HG03135 (cell line): Measurements from ENCODE around the gene PDGFC.
"Not testable (repeated sequence)": the region's sequence is repeated elsewhere in the genome, so short reads cannot be mapped to it uniquely, and the experiment has no call there.

Experiments used
- ATAC-seq: cut with Tn5 transposase; IDR thresholded peaks from one replicate; pipeline ENCODE4 v1.9.1; 2021; ENCODE audit warnings: mild to moderate bottlenecking, moderate library complexity; ENCODE audit not compliant: unreplicated experiment

The PDGFC gene

DNA sequence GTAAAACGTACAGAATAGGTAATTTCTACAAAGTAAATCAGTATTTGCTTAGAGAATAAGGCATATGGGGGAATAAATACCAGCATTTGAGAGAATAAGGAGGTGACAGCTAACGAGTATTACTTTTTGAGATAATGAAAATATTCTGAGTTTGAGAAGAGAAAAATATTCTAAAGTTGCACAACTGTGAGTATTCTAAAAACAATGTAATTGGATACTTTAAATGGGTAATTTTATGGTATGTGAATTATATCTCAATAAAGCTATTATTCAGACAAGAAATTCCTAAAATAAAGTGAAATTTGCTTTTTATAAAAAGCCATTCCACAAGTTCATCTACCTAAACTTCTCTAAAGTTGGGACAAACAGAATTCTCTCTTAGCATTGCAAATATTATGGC is 62.6 kb downstream of the PDGFC start:
- no peak for ATAC-seq

GRCh38 chr4:156906325-156906724 is 65.3 kb downstream of the PDGFC start:
- no peak for ATAC-seq

- no peak for ATAC-seq
These were observed 69.7 kb downstream of the PDGFC start for GRCh38 chr4:156901871-156902270.

GRCh38 chr4:156898373-156899117 is 73.1 kb downstream of the PDGFC start:
- no peak for ATAC-seq

DNA sequence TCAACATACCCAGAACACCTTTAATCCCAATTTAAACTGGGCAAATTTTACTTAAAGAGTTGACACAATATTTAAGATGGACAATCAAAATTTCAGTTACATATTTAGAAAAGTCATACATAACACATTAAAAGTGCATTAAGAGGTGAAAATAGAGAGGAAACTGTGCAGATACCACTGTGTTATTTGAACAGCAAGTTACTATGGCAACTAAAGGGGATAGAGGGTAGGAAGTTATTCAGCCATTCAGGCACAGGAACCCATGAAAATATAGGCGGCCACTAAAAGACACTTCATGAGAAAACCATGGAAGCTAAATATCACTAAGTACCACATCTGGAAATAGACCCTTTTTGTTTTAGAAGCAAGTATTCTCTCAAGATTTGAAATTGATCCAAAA is 75.1 kb downstream of the PDGFC start:
- no peak for ATAC-seq

GRCh38 chr4:156894234-156894633 is 77.4 kb downstream of the PDGFC start:
- ATAC-seq, result no peak

- ATAC-seq, result no peak
These were observed 78.8 kb downstream of the PDGFC start for GRCh38 chr4:156892805-156893204.

- ATAC-seq, result no peak
These were observed 81.7 kb downstream of the PDGFC start for GRCh38 chr4:156889616-156890594.

DNA sequence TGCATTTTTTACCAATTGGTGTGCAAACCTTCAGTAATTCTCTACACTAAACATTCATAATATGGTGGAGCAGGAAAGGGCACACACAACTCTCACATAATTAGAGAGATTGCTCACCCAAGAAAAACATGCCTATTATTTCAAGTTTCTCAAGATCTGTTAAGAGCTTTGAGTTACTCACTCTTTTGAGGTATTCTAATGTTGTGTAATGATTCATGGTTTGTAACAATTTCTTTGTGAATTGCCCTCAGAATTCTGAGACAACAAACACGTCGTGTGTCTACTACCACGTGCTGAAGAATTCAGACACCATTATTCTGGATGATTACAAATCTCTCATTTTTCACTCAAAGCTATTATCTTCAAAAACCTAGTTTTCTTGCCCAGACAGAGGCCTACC is 82.8 kb downstream of the PDGFC start:
- ATAC-seq, result no peak

DNA sequence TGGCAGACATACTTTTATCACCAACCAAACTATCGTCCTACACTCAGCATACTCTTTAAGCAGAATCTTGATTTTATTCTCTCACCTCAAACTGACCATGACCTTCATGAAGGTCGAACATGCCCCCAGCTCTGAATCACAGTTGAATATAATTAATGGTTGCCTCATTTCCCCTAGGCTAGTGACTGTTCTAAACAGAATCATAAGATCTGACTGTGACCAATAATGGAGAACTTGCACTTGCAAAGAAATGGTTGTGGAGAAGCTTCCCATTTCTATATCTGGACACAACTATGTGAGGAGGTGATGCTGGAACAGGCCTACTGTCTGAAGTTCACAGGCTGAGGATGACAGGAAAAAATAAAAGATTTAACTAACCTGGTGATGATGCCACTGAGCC is 85.1 kb downstream of the PDGFC start:
- ATAC-seq, result no peak

DNA sequence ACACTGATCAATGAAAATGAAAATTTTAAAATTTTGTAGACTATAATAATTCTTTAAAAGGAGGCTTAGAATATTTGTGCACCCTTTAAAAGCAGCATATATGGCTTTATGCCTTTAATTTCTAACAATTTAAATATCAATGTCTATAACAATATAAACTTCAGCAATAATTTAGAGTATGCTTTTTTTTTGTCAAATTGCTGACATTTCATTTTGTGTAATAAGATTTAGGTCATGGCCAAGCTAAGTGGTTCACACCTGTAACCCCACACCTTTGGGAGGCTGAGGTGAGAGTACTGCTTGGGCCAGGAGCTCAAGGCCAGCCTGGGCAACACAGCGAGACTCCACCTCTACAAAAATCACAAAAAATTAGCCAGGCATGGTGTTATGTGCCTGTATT is 86.2 kb downstream of the PDGFC start:
- ATAC-seq, result no peak

- ATAC-seq, result no peak
These were observed 87.4 kb downstream of the PDGFC start for GRCh38 chr4:156884183-156884582.

DNA sequence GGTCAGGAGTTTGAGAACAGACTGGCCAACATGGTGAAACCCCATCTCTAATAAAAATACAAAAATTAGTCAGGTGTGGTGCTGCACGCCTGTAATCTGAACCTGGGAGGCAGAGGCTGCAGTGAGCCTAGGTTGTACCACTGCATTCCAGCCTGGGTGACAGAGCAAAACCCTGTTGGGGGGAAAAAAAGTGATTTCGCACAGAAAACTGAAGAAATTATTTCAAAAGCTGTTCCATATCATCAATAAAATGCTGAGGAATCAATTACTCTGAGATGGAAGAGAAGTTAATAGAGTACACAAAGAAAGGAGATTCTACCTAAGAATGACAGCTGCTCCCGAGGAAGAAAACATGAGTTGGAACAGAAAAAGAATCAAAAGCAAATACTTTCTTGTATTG is 95.9 kb downstream of the PDGFC start:
- ATAC-seq, result no peak

DNA sequence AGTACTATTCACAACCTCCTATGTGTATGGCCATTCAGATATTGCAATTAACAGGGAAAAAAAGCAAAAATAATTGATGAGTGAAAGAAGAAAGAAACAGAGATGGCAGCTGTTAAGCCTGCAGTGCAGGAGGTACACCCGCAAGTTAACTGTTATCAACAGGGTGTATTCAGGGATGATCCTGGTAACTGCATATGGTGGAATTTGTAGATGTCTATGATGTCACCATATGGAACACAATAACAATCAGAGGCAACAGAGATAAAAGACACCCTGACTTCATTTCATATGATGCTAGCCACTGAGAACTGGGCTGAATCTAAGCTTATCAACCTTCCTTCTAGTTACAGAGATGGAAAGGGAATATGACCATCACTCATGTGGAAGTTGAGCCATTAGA is 96.5 kb downstream of the PDGFC start:
- no peak for ATAC-seq

GRCh38 chr4:156873799-156874198 is 97.8 kb downstream of the PDGFC start:
- ATAC-seq, result no peak

- ATAC-seq, result no peak
These were observed 100.7 kb downstream of the PDGFC start for GRCh38 chr4:156870861-156871260.

DNA sequence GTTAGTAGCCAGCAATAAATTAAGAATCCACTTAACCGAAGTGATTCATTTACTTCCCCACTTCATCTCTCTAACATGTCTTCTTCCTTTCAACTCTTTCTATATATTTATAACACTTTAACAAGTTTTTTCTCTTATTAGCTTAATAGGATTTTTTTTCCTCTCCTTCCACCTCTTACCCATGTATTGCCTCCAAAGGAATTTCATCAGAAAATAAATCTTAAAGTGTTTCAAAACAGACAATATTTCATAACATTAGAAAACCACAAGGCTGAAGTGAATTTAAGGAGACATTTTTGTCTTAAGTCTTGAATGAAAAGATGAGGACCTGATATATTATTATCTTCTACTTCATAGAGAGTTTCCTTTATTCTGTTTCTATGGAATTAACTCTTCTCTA is 101.5 kb downstream of the PDGFC start:
- ATAC-seq, result no peak

GRCh38 chr4:156866088-156866487 is 105.5 kb downstream of the PDGFC start:
- not testable (repeated sequence) for ATAC-seq

DNA sequence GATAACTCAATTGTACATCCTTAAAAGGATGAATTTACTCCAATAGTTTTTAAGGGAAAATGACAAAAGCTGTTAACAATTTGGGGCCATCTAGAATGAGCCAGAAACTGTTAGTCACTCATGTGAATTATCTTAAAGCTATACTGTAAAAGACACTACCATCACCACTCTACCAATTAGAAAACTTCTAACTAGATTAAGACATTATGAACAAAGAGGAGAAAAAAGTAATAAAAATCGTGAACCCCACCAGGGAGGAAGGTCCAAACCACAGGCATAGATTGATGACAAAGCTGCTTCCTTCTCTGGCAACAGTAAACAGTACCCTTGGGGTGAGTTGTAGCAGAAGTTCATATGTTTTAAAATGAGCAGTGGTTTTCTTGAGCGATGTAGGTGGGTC is 106.1 kb downstream of the PDGFC start:
- no peak for ATAC-seq

DNA sequence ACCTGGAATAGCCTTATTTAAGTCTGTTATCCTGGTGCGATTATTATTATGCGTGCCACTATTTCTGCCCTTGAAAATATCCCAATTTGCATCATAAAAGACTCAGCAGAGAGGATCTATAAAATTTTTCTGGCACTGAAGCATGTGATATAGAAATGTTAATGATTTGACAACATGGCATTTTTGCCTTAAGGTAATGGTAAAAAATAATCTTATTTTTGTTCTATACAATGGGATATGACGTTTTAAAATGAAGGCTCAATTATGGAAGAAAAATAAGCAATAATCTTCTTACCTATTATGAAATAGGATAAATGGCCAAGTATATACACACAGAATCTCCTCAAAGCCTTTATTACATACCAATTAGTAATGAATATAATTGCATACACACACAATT is 113.5 kb downstream of the PDGFC start:
- no peak for ATAC-seq

DNA sequence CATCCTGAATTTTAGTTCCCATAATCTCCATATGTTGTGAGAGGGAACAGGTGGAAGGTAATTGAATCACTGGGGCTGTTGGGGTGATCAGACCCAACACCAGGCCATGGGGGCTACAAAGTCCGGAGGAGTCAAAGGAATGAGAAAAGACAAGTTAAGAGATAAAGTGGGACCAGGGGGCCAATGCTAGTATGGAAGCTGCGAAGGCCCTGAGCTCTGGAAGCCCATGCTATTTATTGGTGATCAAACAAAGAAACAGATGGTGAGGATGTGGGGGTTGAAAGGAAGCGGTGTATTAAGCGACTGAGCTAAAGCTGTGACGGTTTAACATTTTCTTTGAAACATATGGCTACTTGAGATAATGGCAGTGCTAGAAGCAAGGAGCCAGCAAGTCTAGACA is 132.8 kb downstream of the PDGFC start:
- ATAC-seq, result no peak
